CD4-positive, alpha-beta T cell treated with Interleukin-2 at 100 ng/mL for 4 hours (primary cell): ENCODE data around the gene CDKN2C.
"Not testable (repeated sequence)": the region's sequence is repeated elsewhere in the genome, so short reads cannot be mapped to it uniquely, and the experiment has no call there.

Experiments
- DNase-seq: peaks from one replicate; pipeline ENCODE4 v3.0.0-alpha.2; 2020; ENCODE audit warnings: low spot score

The CDKN2C gene

GRCh38 chr1:50980505-50980904 is 10.5 kb downstream of the CDKN2C start:
- no peak for DNase-seq

GRCh38 chr1:50981741-50982140 is 11.7 kb downstream of the CDKN2C start:
- no peak for DNase-seq

- DNase-seq = no peak
Measured at GRCh38 chr1:50982611-50983010, 12.6 kb downstream of the CDKN2C start.

GRCh38 chr1:50983219-50983802 is 13.3 kb downstream of the CDKN2C start:
- no peak for DNase-seq

GRCh38 chr1:50985094-50985493 is 15.0 kb downstream of the CDKN2C start:
- DNase-seq = no peak

- DNase-seq = no peak
Measured at GRCh38 chr1:50986653-50987052, 16.6 kb downstream of the CDKN2C start.

GRCh38 chr1:50989694-50990093 is 19.6 kb downstream of the CDKN2C start:
- no peak for DNase-seq

- no peak for DNase-seq
Measured at GRCh38 chr1:50992532-50993318, 22.7 kb downstream of the CDKN2C start.

- DNase-seq = no peak
Measured at GRCh38 chr1:50993645-50994044, 23.6 kb downstream of the CDKN2C start.

- no peak for DNase-seq
Measured at GRCh38 chr1:50994997-50995396, 25.0 kb downstream of the CDKN2C start.

GRCh38 chr1:50995651-50996050 is 25.6 kb downstream of the CDKN2C start:
- no peak for DNase-seq

- no peak for DNase-seq
Measured at GRCh38 chr1:50996083-50996482, 26.0 kb downstream of the CDKN2C start.

GRCh38 chr1:50999375-50999774 is 29.3 kb downstream of the CDKN2C start:
- not testable (repeated sequence) for DNase-seq

- no peak for DNase-seq
Measured at GRCh38 chr1:51000160-51000559, 30.1 kb downstream of the CDKN2C start.

GRCh38 chr1:51000651-51001050 is 30.6 kb downstream of the CDKN2C start:
- no peak for DNase-seq

GRCh38 chr1:51002516-51002915 is 32.5 kb downstream of the CDKN2C start:
- no peak for DNase-seq

- not testable (repeated sequence) for DNase-seq
Measured at GRCh38 chr1:51005549-51005948, 35.5 kb downstream of the CDKN2C start.

GRCh38 chr1:51009381-51009780 is 39.3 kb downstream of the CDKN2C start:
- no peak for DNase-seq

GRCh38 chr1:51014878-51015277 is 44.8 kb downstream of the CDKN2C start:
- DNase-seq = no peak

- DNase-seq = no peak
Measured at GRCh38 chr1:51019811-51020210, 49.8 kb downstream of the CDKN2C start.
